Glutamatergic neuron (in vitro differentiated cells): ENCODE measurements around the gene NCAM1. TPM values are rescaled to one million over a fixed set of nuclear protein-coding genes. Genes with fewer than 3 reads are reported as not detected.

Experiments used
- DNase-seq: peaks from one replicate; pipeline ENCODE4 v3.0.0; 2022
- H3K27ac Mint-ChIP-seq: one replicate; pipeline ENCODE4 v1.8.0; 2020; ENCODE audit warnings: mild to moderate bottlenecking, mixed read lengths, inconsistent platforms; ENCODE audit not compliant: unreplicated experiment
- H3K27me3 Mint-ChIP-seq: one replicate; pipeline ENCODE4 v1.8.0; 2020; ENCODE audit warnings: mild to moderate bottlenecking, moderate library complexity, mixed read lengths, inconsistent platforms; ENCODE audit not compliant: unreplicated experiment
- H3K36me3 Mint-ChIP-seq: one replicate; pipeline ENCODE4 v1.8.0; 2020; ENCODE audit warnings: mild to moderate bottlenecking, mixed read lengths, inconsistent platforms; ENCODE audit not compliant: unreplicated experiment
- H3K4me1 Mint-ChIP-seq: one replicate; pipeline ENCODE4 v1.8.0; 2020; ENCODE audit warnings: mild to moderate bottlenecking, low read depth, mixed read lengths, inconsistent platforms; ENCODE audit not compliant: unreplicated experiment
- H3K4me3 Mint-ChIP-seq: one replicate; pipeline ENCODE4 v1.8.0; 2020; ENCODE audit warnings: mild to moderate bottlenecking, mixed read lengths, inconsistent platforms; ENCODE audit not compliant: unreplicated experiment
- H3K9me3 Mint-ChIP-seq: one replicate; pipeline ENCODE4 v1.8.0; 2020; ENCODE audit warnings: mild to moderate bottlenecking, moderate library complexity, mixed read lengths, inconsistent platforms; ENCODE audit not compliant: unreplicated experiment
- CTCF ChIP-seq: fragments of 200-600 bp; sonication (generic); IDR thresholded peaks from one replicate; pipeline ENCODE4 v1.5.0; 2021; ENCODE audit not compliant: partially characterized antibody, unreplicated experiment
- total RNA-seq: library from RNA; stranded (reverse); fragmentation: NEBNext Ultra II Directional; extraction: Animal tissue kit (Norgen Biotek cat#: 25700); gene quantifications from one replicate; pipeline ENCODE4 v1.2.1, GENCODE V29; 2021; ENCODE audit not compliant: unreplicated experiment

NCAM1 gene
- total RNA-seq, 1 donor from 2014 or later = 819 TPM

- Mint-ChIP-seq H3K4me1 (peaks cover 65% of the 10 kb centered on the region), H3K4me3 (no peak overlapping the region), H3K9me3 (peaks cover 3% of the 10 kb centered on the region), H3K36me3 (no peaks in the 10 kb centered on the region), H3K27me3 (peaks cover 6% of the 10 kb centered on the region), H3K27ac (no peak overlapping the region)
- TF ChIP-seq CTCF = no peak
- no peak for DNase-seq
Measured at GRCh38 chr11:113023228-113023627, 62.0 kb downstream of the NCAM1 start.

- no peak overlapping the region for H3K4me3 Mint-ChIP-seq
- H3K36me3 Mint-ChIP-seq = no peaks in the 10 kb centered on the region
- peaks cover 61% of the 10 kb centered on the region for H3K4me1 Mint-ChIP-seq
- DNase-seq = no peak
- H3K27me3 Mint-ChIP-seq = peaks cover 6% of the 10 kb centered on the region
- H3K27ac Mint-ChIP-seq = no peak overlapping the region
- peaks cover 3% of the 10 kb centered on the region for H3K9me3 Mint-ChIP-seq
- TF ChIP-seq CTCF = no peak
Measured at GRCh38 chr11:113023986-113024385, 62.8 kb downstream of the NCAM1 start.

GRCh38 chr11:113026778-113027177, 65.6 kb downstream of the NCAM1 start:
- Mint-ChIP-seq H3K36me3 (no peaks in the 10 kb centered on the region), H3K4me1 (peaks cover 48% of the 10 kb centered on the region), H3K27me3 (peaks cover 5% of the 10 kb centered on the region), H3K27ac (peak overlapping the region; percentile 75), H3K4me3 (no peak overlapping the region), H3K9me3 (peaks cover 5% of the 10 kb centered on the region)
- no peak for TF ChIP-seq CTCF
- DNase-seq = no peak

- peaks cover 42% of the 10 kb centered on the region for H3K4me1 Mint-ChIP-seq
- peaks cover 2% of the 10 kb centered on the region for H3K9me3 Mint-ChIP-seq
- TF ChIP-seq CTCF = no peak
- H3K27ac Mint-ChIP-seq = no peak overlapping the region
- H3K27me3 Mint-ChIP-seq = peaks cover 5% of the 10 kb centered on the region
- no peak for DNase-seq
- peaks cover 4% of the 10 kb centered on the region for H3K36me3 Mint-ChIP-seq
- no peak overlapping the region for H3K4me3 Mint-ChIP-seq
Measured at GRCh38 chr11:113034576-113034975, 73.4 kb downstream of the NCAM1 start.

GRCh38 chr11:113035708-113036107, 74.5 kb downstream of the NCAM1 start:
- TF ChIP-seq CTCF = no peak
- Mint-ChIP-seq H3K9me3 (peaks cover 2% of the 10 kb centered on the region), H3K4me3 (no peak overlapping the region), H3K27ac (no peak overlapping the region), H3K27me3 (peaks cover 5% of the 10 kb centered on the region), H3K36me3 (peaks cover 4% of the 10 kb centered on the region), H3K4me1 (peaks cover 38% of the 10 kb centered on the region)
- no peak for DNase-seq
